ENCODE data around the gene BCOR. TPM values are rescaled to one million over a fixed set of nuclear protein-coding genes. Genes with fewer than 3 reads are reported as not detected.

BCOR gene
- total RNA-seq, 1 experiment from 2014 or later: 21.1 TPM

GRCh38 chrX:40116925-40117324 is 19.2 kb upstream of the BCOR start:
- DNase-seq (ENCODE audit: extremely low read depth, low read depth): no peak

- no peak for DNase-seq (ENCODE audit: extremely low read depth, low read depth)
Observed at GRCh38 chrX:40112996-40113395, 15.2 kb upstream of the BCOR start.

GRCh38 chrX:40111868-40112267 is 14.1 kb upstream of the BCOR start:
- DNase-seq (ENCODE audit: extremely low read depth, low read depth): no peak

GRCh38 chrX:40109288-40110008 is 11.7 kb upstream of the BCOR start:
- DNase-seq (ENCODE audit: extremely low read depth, low read depth): no peak

GRCh38 chrX:40108959-40109287 is 11.2 kb upstream of the BCOR start:
- DNase-seq (ENCODE audit: extremely low read depth, low read depth): peak; percentile 77

- DNase-seq (ENCODE audit: extremely low read depth, low read depth): no peak
Observed at GRCh38 chrX:40108162-40108958, 10.6 kb upstream of the BCOR start.

- peak; percentile 45 for DNase-seq (ENCODE audit: extremely low read depth, low read depth)
Observed at GRCh38 chrX:40107291-40108161, 9.8 kb upstream of the BCOR start.

- no peak for DNase-seq (ENCODE audit: extremely low read depth, low read depth)
Observed at GRCh38 chrX:40106676-40107290, 9.0 kb upstream of the BCOR start.

- DNase-seq (ENCODE audit: extremely low read depth, low read depth): peak; percentile 44
Observed at GRCh38 chrX:40105835-40106675, 8.3 kb upstream of the BCOR start.

- DNase-seq (ENCODE audit: extremely low read depth, low read depth): no peak
Observed at GRCh38 chrX:40104985-40105834, 7.5 kb upstream of the BCOR start.

GRCh38 chrX:40104630-40104984 is 6.8 kb upstream of the BCOR start:
- DNase-seq (ENCODE audit: extremely low read depth, low read depth): no peak

- DNase-seq (ENCODE audit: extremely low read depth, low read depth): no peak
Observed at GRCh38 chrX:40103565-40104323, 6.0 kb upstream of the BCOR start.

- DNase-seq (ENCODE audit: extremely low read depth, low read depth): no peak
Observed at GRCh38 chrX:40102393-40103381, 4.9 kb upstream of the BCOR start.

GRCh38 chrX:40101430-40101802 is 3.7 kb upstream of the BCOR start:
- no peak for DNase-seq (ENCODE audit: extremely low read depth, low read depth)

GRCh38 chrX:40100537-40101429 is 3.0 kb upstream of the BCOR start:
- DNase-seq (ENCODE audit: extremely low read depth, low read depth): no peak

GRCh38 chrX:40100141-40100536 is 2.4 kb upstream of the BCOR start:
- DNase-seq (ENCODE audit: extremely low read depth, low read depth): no peak
